A673 (cell line): ENCODE data around the gene UBE2K.

Experiments used
- EZH2 ChIP-seq: fragments of 200-600 bp; sonication (generic); IDR thresholded peaks from 2 replicates; pipeline ENCODE4 v1.6.1; 2017; ENCODE audit warnings: borderline replicate concordance, low read depth, mild to moderate bottlenecking, mixed read lengths, antibody characterized with exemption, low read length; ENCODE audit not compliant: poor library complexity, severe bottlenecking
- TF ChIP-seq, protein P1 (sequence below): fragments of 300-800, 200-600 bp; sonication (generic); conservative IDR thresholded peaks from 2 replicates; pipeline ENCODE4 v1.5.1; 2017; ENCODE audit warnings: low read depth, mild to moderate bottlenecking, antibody characterized with exemption, low read length, moderate library complexity, mixed read lengths

DNA sequence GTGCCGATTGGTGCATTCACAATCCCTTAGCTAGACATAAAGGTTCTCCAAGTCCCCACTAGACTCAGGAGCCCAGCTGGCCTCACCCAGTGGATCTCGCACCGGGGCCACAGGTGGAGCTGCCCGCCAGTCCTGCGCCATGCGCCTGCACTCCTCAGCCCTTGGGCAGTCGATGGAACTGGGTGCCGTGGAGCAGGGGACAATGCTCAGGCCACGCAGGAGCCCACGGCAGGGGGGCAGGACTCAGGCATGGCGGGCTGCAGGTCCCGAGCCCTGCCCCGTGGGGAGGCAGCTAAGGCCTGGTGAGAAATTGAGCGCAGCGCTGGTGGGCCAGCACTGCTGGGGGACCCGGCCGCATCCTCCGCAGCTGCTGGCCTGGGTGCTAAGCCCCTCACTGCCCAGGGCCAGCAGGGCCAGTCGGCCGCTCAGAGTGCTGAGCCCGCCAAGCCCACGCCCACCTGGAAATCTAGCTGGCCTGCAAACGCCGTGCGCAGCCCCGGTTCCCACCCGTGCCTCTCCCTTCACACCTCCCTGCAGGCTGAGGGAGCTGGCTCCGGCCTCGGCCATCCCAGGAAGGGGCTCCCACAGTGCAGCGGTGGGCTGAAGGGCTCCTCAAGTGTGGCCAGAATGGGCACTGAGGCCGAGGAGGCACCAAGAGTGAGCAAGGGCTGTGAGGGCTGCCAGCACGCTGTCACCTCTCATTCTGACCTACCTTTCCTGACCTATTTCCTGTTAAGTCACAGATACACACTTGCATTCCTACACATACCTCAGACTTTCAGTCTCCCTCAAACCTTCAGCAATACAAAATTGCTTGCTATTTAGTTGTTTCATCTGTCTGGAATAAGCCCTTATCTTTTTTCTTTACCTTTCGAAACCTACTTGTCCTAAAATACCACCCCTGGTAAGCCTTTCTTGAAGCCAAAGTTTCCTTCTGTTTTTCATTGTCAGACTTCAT, 20.7 kb downstream of the UBE2K start:
- TF ChIP-seq, protein P1, sequence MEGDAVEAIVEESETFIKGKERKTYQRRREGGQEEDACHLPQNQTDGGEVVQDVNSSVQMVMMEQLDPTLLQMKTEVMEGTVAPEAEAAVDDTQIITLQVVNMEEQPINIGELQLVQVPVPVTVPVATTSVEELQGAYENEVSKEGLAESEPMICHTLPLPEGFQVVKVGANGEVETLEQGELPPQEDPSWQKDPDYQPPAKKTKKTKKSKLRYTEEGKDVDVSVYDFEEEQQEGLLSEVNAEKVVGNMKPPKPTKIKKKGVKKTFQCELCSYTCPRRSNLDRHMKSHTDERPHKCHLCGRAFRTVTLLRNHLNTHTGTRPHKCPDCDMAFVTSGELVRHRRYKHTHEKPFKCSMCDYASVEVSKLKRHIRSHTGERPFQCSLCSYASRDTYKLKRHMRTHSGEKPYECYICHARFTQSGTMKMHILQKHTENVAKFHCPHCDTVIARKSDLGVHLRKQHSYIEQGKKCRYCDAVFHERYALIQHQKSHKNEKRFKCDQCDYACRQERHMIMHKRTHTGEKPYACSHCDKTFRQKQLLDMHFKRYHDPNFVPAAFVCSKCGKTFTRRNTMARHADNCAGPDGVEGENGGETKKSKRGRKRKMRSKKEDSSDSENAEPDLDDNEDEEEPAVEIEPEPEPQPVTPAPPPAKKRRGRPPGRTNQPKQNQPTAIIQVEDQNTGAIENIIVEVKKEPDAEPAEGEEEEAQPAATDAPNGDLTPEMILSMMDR = no peak
- TF ChIP-seq EZH2 = no peak
